NCI-H2029 (cell line): ENCODE measurements around the gene PPARA.
"Not testable (repeated sequence)": the region's sequence is repeated elsewhere in the genome, so short reads cannot be mapped to it uniquely, and the experiment has no call there.

Experiments used
- DNase-seq: peaks from one replicate; lab custom pipeline; 2025; lab: John Stamatoyannopoulos, UW

Gene PPARA

GRCh38 chr22:46126853-46127385, 23.4 kb upstream of the PPARA start:
- no peak for DNase-seq

- DNase-seq, result no peak
Observed at GRCh38 chr22:46127556-46127955, 22.8 kb upstream of the PPARA start.

GRCh38 chr22:46128606-46129005, 21.7 kb upstream of the PPARA start:
- no peak for DNase-seq

GRCh38 chr22:46129390-46130041, 20.8 kb upstream of the PPARA start:
- no peak for DNase-seq

- DNase-seq, result no peak
Observed at GRCh38 chr22:46131151-46131587, 19.2 kb upstream of the PPARA start.

GRCh38 chr22:46132193-46132829, 18.0 kb upstream of the PPARA start:
- DNase-seq, result not testable (repeated sequence)

- DNase-seq, result no peak
Observed at GRCh38 chr22:46132830-46133587, 17.3 kb upstream of the PPARA start.

- DNase-seq, result no peak
Observed at GRCh38 chr22:46133588-46133855, 16.8 kb upstream of the PPARA start.

- no peak for DNase-seq
Observed at GRCh38 chr22:46134111-46134705, 16.1 kb upstream of the PPARA start.

- DNase-seq, result no peak
Observed at GRCh38 chr22:46135611-46136485, 14.5 kb upstream of the PPARA start.

GRCh38 chr22:46136486-46137217, 13.7 kb upstream of the PPARA start:
- no peak for DNase-seq

- no peak for DNase-seq
Observed at GRCh38 chr22:46137218-46137766, 13.0 kb upstream of the PPARA start.

GRCh38 chr22:46138058-46138797, 12.1 kb upstream of the PPARA start:
- DNase-seq, result no peak

GRCh38 chr22:46139417-46139816, 10.9 kb upstream of the PPARA start:
- DNase-seq, result not testable (repeated sequence)

- DNase-seq, result no peak
Observed at GRCh38 chr22:46139895-46140350, 10.4 kb upstream of the PPARA start.

- no peak for DNase-seq
Observed at GRCh38 chr22:46140989-46141928, 9.1 kb upstream of the PPARA start.

GRCh38 chr22:46142548-46143490, 7.5 kb upstream of the PPARA start:
- DNase-seq, result no peak
